HG02885 (cell line): ENCODE measurements around the gene NHS.
A peak's percentile ranks its signal among the peaks of the same experiment; 100 is the strongest.

ENCODE experiments used
- ATAC-seq: cut with Tn5 transposase; IDR thresholded peaks from one replicate; pipeline ENCODE4 v1.9.1; 2021; ENCODE audit warnings: mild to moderate bottlenecking; ENCODE audit not compliant: unreplicated experiment, poor library complexity

Gene NHS

DNA sequence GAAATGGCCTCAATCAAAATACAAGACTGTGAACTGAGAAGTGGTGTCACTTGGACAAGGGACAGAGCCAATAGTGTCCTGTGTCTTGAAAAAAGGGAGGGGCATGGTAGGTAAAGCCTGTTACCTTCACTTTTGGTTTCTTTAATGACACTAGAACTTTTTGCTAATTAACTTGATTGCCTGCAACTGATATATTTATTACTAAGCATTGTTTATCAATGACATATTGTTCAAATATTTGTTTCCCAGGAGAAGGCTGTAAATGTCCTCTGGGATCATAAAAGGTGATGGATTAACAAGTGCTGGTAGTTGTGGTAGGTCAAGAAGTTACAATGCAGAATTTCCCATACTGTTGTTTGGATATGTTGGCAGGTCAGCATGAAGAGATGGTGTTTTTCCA, 268.5 kb downstream of the NHS start:
- no peak for ATAC-seq

GRCh38 chrX:17644001-17644400, 269.0 kb downstream of the NHS start:
- no peak for ATAC-seq

GRCh38 chrX:17654116-17654515, 279.1 kb downstream of the NHS start:
- no peak for ATAC-seq

DNA sequence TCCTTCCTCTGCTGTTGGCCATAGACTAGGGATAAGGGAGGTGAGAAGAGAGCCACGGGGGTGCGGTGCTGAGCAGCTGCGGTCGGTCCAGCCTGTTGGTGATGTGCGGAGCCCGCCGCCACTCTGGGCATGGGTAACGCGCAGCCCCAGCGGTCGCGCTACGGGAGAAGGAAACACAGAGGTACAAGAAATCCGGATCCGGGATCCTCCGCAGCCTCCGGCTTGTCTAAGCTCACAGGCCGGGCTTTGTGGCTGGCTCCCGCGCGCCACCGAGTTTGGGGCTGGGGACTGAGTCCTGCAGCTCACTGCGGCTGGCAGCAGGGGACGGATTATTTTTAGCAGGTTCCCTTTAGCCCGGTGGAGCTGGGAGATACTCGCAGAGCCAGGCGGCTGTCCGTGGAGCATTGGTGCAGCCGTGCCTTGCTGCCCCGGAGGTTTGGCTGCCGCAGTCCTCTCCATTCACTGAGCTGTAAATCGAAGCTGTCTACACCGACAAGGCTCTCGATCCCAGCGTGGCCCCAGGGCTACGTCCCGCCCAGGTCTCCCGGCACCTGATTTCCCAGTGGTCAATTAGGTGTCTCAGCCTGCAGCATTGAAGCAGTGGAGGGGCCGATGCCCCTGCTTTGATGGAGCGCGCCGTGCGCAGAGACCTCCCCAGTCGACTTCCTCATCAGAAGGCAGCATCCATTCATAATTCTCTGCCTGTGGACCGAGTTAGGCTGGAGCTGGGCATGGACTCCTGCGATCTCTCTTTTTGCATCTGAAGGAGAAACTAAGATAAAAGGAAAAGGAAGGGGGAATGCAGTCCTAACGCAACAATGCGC, 280.4 kb downstream of the NHS start:
- no peak for ATAC-seq

DNA sequence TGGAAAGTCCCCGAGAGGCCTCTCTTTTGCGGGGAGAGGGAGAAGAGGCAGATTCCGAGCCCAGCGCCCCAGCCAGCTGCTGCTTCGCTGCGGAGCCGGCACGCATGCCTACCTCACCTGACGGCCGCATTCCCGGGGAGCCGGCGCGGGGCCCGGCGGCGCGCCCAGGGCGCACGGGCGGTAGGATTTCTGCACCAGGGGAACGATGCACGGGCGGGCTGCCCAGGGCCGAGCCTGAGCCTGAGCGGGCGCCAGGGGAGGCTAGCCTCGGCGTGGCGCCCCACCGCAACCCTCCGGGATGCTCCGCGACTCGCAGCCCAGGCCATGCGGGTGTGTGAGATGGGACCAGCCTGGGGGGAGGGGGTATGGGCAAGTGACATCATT, 281.0 kb downstream of the NHS start:
- no peak for ATAC-seq

GRCh38 chrX:17656556-17656955, 281.6 kb downstream of the NHS start:
- no peak for ATAC-seq

DNA sequence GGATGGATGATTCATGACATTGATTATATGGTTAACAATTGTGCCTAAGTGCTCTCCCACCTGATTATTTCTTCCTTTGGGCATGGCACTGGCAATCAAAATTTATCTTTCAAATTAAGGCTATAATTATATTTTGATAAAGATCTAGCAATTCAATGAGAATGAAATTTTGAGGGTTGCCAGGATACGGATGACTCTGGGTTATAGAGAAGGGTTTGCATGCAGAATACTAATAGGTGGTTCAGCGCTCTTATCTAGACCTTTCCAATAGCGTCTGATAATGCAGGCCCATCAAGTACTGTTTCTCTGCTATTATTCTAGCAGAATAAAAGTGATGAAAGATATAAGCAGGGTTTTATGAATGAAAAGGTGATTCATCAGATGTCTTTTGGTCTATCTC, 287.4 kb downstream of the NHS start:
- no peak for ATAC-seq

- ATAC-seq, result no peak
These were observed 293.9 kb downstream of the NHS start for GRCh38 chrX:17668929-17669328.

DNA sequence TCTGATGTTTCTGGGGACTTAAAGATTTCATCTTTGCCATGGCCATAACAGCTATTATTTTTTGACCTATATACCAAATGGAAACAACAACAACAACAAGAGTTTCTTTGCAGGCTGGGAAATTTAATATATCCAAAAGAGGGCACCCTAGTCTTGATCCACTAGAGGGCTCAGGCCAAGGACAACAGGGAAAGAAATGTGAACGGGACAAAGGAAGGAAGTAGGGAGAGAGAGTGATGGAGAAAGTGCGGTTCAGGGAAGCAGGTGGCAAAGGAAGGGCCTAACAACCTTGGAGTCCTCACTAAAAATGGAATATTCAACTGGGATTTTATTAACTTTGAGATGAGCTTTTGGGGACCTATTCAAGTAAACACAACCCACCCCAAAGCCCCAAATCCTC, 294.5 kb downstream of the NHS start:
- no peak for ATAC-seq

DNA sequence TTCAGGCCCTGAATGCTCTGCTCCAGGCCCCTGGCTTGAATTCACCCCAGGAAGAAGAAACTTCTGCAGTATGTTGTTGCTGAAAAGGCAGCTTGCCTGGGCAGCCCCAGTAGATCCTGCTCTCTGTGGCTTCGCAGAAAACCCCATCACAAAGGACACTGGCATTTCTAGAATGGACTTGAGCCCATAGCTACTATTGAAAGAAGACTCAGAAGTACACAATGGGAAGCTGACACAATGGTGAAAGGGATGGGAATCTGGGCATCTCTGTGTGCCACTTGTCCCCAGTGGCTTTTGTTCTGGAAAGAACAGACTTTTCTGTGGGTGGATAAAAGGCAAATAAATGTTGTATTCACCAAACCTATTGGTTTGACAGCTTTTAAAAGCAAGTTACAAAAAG, 294.9 kb downstream of the NHS start:
- no peak for ATAC-seq

GRCh38 chrX:17670874-17671273, 295.9 kb downstream of the NHS start:
- ATAC-seq, result no peak

- no peak for ATAC-seq
These were observed 299.6 kb downstream of the NHS start for GRCh38 chrX:17674601-17675000.

DNA sequence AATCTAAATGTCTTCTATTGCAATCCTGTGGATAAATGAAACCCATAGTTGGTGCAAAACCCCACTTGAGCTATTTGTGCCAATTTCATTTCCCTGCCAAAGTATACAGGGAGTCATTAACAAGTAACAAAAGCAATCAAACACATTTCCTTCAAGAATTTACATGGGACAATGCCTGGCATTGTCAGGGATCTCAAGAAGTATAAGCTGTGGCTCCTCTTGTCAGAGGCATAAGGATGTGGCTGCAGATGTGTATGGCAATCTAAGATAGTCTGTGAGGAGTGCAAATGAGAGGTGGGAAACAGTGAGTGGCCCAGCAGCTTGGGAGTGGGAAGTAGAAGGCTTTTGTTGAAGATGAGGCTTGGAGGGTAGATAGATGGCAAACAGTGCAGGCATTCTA, 304.3 kb downstream of the NHS start:
- ATAC-seq, result no peak

DNA sequence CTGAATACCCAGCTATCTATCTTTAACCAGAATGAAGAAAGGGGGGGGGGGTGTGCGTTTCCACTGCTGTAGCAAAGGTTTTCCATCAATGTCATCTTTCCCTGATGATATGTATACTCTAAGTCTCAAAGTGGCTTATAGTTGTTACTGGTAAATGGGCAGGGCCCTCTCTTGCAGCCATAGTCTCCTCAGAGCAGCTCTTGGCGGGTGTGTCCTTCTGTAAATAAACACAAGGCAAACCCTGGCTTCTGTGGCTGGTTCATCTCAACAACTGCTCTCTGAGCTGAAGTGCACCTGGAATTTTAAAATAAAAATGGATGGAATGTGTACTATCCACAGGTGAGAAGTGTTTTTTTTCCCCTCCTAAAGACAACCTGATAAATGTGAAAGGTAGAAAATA, 304.8 kb downstream of the NHS start:
- ATAC-seq, result no peak

GRCh38 chrX:17680732-17681413, 305.9 kb downstream of the NHS start:
- ATAC-seq, result no peak

DNA sequence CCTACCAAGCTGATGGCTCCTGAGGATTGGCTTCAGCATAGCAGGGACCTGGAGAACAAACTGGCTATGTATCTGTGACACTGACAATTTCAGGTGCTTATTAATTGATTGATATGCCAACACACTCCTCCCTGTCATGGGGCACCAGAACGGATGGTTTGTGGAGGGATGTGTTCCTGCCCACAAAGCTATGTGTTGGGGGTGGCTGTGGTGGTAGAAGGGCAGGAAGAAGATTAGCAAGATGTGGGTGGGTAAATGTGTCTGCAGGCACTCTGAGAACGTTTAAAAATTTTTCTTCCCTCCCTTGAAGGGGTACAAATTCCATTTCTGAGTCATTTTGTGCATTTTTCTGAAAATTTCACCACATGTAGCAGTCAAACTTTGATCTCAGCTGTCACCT, 307.3 kb downstream of the NHS start:
- ATAC-seq, result no peak

DNA sequence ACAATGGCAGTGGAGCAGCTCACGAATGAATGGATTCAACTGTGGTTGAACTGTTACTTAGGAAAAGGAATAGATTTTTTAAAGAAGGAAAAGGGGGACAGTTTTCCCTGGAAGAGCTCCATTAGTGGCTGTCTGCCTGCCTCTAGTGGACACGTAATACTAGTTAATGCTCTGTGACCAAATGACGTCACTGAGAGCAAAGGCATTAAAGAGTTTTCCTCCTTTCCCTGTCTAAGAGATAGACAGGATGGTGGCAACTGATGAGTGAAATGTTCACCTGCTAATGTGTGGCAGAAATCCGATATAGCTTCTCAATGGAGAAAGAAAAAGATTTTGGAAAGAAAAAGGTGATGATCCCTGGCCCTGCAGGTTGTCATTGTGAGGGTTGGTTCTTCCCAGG, 310.0 kb downstream of the NHS start:
- no peak for ATAC-seq

- no peak for ATAC-seq
These were observed 312.6 kb downstream of the NHS start for GRCh38 chrX:17687648-17688047.

DNA sequence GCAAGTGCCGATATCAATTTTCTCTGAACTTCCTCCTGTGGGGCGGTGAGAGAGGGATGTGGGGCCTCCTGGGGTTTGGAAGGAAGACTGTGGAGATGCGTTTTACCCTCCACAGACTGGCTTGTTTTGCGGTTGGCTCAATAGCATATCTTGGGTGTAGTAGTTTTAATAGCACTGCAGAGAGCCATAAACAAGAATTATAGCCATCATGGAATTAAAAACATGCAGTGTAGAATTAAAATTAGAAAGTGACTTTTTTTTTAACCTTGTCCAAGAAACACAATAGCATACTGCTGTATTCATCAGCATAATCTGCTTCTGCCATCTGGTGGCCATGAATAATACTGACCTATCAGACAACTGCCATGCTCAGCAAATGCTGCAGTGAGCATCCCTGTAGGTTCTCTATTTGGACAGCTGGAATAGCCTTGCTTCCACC, 315.0 kb downstream of the NHS start:
- peak; percentile 88 for ATAC-seq

- no peak for ATAC-seq
These were observed 317.8 kb downstream of the NHS start for GRCh38 chrX:17692709-17693346.

DNA sequence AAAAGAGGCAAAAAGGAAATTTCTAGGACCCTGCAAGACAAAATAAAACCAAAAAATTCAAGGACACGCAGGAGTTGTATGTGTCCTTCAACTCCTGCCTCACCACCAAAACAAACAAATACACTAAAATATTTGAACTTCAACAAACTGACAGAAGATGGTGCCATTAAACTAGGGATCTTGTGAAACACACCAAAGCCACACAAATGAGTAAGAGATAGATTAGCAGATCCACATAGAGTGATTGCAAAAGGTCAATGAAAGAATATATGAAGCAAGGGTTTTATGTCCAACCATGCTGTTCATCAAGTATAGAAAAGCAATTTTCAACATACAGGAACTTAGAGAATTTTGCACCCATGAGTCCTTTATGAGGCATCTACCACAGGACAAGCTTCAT, 322.2 kb downstream of the NHS start:
- no peak for ATAC-seq
